SKM-1 treated with dmso at 0.1 percent for 144 hours (cell line): ENCODE data around the gene CD47.

Experiments used
- DNase-seq: peaks from one replicate; lab custom pipeline; 2025; ENCODE audit not compliant: unreplicated experiment; lab: John Stamatoyannopoulos, UW

CD47 gene

GRCh38 chr3:108092501-108092900 is 1.7 kb upstream of the CD47 start:
- no peak for DNase-seq

- no peak for DNase-seq
Observed at GRCh38 chr3:108091498-108092250, 843 bp upstream of the CD47 start.

DNA sequence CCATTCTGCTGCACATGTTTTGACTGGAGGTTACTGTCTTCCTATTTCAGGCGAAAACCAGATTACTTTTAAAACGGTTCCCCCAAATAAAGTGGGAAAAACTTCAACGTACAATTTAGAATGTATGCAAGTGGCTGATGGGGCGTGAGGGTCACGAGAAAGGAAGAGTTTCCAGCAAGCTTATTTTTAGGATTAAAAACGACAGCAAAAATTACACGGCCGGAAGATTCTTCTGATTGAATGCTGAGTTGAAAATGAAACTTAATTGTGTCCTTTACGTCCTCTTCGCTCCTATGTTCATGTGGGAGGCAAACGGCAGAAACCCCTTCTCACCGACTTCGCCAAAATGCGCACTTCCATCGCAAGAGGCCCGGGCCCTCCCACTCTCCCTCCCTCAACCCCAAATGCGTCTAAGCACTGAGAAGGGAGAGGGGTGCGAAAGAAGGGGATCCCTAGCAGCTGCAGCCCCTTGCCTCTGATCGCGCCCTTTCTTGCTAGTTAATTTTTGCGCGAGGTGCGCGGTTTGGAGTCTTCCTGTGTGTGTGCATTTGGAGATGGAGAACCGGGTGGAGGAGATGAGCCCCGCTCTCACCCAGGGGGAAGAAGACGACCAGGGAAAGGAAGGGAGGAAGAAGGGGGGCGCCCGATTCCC is 656 bp downstream of the CD47 start:
- DNase-seq, result no peak

GRCh38 chr3:108089579-108089978 is 1.3 kb downstream of the CD47 start:
- DNase-seq, result no peak

DNA sequence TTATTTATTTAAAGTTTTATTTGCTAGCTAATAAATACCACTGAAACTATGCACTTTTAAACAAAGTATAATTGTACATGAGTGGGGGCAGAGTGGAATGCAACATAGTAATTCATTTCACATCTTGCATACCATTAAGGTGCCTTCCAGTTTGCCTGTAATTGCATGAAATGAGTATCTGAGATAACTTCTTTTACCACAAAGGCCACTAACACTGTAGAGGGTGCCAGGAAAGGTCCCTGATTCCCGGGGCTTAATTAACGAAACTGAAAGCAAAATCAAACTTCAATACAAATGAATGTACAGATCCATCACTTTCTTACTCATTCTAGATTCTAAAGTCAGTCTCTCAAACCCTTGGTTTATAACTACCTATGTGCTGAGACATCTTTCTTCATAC is 2.1 kb downstream of the CD47 start:
- DNase-seq, result peak; percentile 20

- DNase-seq, result no peak
Observed at GRCh38 chr3:108088146-108088545, 2.7 kb downstream of the CD47 start.

- DNase-seq, result no peak
Observed at GRCh38 chr3:108086653-108087052, 4.2 kb downstream of the CD47 start.

DNA sequence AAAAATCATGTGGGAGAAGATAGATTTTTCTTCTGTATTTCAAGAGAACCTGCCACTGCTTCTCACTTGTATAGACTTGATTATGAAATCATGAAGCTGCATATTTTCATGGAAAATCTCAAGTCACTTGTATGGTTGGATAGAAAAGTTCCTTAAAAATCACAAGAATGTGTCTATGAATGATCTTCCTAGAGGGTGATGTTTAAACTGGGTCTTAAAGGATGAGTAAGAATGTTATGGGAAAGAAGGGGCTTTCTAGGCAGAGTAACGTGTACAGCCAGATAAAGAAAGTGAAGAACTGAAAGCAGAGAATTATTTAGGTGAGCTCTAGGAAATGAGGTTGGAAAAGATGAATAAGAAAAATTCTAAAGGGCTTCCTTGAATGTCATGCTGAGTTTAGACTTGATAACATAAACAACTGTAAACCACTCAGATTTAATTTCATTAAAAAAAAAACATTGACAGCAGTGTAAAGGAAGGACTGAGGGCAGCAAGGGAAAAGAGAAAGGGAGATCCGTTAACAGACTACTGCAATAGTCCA is 5.0 kb downstream of the CD47 start:
- no peak for DNase-seq

GRCh38 chr3:108085370-108085769 is 5.5 kb downstream of the CD47 start:
- DNase-seq, result no peak

- DNase-seq, result no peak
Observed at GRCh38 chr3:108079877-108080276, 11.0 kb downstream of the CD47 start.

DNA sequence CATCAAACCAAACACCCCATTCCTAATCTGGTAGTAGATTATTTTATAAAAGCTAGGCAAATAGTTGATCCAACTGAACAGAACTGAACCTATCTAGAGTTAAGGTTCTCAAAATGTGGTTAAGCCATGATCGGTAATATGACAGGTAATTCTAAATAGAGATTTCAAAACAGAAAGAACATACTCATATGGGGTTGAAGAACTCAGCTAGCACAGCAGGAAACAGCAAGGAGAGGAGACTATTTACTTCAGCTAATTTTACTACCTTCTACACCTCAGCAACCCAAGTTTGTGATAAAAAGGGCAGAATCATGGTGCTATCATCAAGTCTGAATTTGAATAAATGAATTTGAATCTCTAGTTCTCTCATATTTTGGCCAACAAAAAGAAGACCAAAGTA is 11.8 kb downstream of the CD47 start:
- DNase-seq, result no peak

DNA sequence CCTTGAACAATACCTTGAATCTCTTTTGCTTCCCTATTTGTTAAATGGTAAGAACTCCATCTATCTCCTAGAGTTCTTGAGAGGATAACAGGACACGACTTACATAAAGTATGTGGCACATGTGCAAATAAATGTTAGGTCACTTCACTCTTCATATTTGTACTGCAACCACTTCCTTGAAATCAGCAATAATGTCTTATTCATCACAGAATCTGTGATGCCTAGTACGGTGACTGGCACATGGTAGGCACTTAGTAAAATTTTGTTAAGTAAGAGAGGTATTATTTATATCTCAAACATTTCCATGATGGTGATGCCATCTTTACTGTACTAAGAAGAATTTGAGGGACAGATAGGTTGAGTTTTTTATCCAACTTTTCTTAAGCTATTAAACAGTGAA is 14.3 kb downstream of the CD47 start:
- no peak for DNase-seq

DNA sequence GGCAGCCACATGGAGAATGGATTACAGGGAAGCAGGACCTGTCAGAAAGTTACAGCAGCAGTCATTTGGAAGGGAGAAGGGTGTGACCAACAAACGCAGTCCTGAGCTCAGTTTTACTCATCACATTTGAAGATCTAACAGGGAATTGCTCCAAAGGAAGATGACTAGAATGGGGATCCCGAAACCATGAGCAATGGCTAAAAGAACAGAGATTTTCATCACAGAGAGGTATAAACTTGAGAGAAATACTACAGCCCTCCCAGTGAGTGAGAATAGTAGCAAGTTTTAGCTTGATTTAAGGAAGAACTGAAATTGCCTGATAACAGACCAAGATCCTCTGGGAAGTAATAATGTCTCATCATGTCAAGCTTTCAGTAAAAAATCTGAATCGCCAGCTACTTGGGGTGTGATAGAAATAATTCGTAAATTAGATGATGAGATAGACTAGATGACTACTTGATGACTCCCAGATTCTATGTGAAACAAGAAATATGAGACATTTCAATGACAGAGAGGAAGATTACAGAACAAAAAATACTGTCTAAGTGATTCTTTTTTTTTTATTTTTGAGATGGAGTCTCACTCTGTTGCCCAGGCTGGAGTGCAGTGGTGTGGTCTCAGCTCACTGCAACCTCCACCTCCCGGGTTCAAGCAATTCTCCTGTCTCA is 16.9 kb downstream of the CD47 start:
- no peak for DNase-seq

DNA sequence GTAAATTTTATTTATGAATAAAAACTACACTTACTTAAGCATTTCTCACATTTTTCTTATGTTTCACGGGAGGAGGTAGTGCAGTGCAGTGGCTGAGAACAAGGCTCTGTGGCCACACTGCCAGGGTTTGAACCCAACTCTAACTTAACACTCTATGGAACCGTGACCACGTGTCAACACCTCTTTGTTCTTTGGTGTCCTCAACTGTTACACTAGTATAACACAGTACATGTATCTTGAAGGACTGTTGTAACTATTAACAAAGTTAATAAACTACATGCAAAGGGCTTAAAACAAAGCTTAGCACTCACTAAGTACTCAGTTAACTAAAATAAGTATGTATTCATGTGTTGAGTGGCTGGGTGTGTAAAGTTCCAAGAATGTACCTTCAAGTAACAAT is 19.5 kb downstream of the CD47 start:
- DNase-seq, result no peak

DNA sequence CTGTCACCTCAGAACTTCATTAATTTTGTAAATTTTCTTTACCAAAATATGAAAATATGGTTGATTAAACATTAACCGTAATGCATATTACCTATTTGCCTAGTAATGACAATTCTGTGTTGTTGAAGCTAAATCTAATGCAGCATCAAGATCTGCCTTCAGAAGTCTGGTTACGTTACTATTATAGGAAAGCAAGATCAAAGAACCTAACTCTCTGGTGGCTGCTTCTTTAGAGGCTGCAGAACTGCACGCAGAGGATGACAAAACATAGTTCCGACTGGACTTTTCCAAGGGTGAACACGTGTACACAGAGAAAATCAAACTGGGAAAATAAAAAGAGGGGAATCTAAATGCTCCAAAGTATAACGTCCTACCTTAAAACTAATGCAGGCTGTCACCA is 20.5 kb downstream of the CD47 start:
- no peak for DNase-seq

GRCh38 chr3:108067768-108068167 is 23.1 kb downstream of the CD47 start:
- no peak for DNase-seq

DNA sequence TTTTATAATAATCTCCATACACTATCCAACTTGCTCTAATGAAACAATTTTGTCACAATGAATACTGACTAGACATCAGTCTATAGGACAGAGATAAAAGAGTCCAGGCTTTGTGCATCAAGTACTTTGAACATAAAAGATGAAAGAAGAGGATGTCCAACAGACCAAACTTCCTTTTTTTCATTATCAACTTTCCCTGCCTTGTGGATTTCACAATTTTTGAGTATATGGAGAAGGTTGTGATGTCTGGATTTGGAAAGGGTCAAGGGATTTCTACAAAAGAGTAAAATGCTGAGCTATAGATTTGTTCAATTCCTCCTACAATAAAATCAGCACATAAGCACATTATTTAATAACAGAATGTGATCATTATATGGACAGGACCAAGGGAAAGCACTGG is 25.7 kb downstream of the CD47 start:
- DNase-seq, result no peak

DNA sequence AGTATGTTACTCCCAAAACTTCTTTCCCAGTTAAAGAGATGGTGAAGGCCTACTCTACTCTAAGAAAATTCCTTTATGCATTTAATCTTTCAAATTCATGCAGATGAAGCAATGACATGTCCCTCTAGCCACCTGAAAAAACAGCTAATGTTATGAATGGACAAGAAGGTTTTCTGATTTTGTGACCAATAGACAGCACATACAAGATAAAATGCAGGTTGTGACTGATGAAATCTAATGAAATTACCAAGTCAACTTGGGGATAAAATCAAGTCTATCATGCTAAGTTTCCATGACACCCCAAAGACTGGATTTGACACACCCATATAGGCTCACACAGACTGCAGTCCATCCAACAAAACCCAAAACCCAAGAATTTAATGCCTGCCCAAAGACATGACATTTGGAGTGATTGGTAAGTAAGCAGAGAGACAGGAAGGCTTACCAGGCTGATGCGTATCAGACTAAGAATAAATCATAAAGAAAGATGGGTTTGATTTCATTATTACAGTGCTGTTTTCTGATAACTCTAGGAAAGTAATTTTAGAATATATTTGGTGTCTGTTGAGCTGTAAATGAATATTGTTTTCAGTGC is 26.4 kb downstream of the CD47 start:
- DNase-seq, result no peak

GRCh38 chr3:108062051-108062450 is 28.8 kb downstream of the CD47 start:
- DNase-seq, result peak; percentile 74

- no peak for DNase-seq
Observed at GRCh38 chr3:108060331-108060730, 30.5 kb downstream of the CD47 start.

GRCh38 chr3:108055931-108056330 is 34.9 kb downstream of the CD47 start:
- DNase-seq, result no peak

- no peak for DNase-seq
Observed at GRCh38 chr3:108054935-108055334, 35.9 kb downstream of the CD47 start.
